Renal pelvis (tissue), 4 donors: ENCODE data around the gene GMCL2. TPM values are rescaled to one million over a fixed set of nuclear protein-coding genes. Genes with fewer than 3 reads are reported as not detected.

ENCODE experiments used
- DNase-seq: peaks from one replicate; pipeline ENCODE4 v3.0.0-alpha.2; 2013
- polyA plus RNA-seq, 3 donors: library from polyadenylated mRNA; unstranded; fragments of 120-200 nt; gene quantifications; one replicate each; pipeline ENCODE4 v1.2.1, GENCODE V29; 2013; ENCODE audit not compliant: insufficient read length in 3 of 3

The GMCL2 gene
- polyA plus RNA-seq, 3 donors: not detected

- no peak for DNase-seq
These were observed 36.1 kb upstream of the GMCL2 start for GRCh38 chr5:178223196-178223773.

GRCh38 chr5:178222292-178222691 lies 35.1 kb upstream of the GMCL2 start:
- DNase-seq: no peak

GRCh38 chr5:178221853-178222252 lies 34.7 kb upstream of the GMCL2 start:
- DNase-seq: no peak

- no peak for DNase-seq
These were observed 34.1 kb upstream of the GMCL2 start for GRCh38 chr5:178221282-178221681.

GRCh38 chr5:178218827-178219226 lies 31.7 kb upstream of the GMCL2 start:
- DNase-seq: no peak

GRCh38 chr5:178218237-178218776 lies 31.1 kb upstream of the GMCL2 start:
- DNase-seq: no peak

GRCh38 chr5:178216779-178217178 lies 29.6 kb upstream of the GMCL2 start:
- no peak for DNase-seq

GRCh38 chr5:178216088-178216534 lies 28.9 kb upstream of the GMCL2 start:
- DNase-seq: no peak

- DNase-seq: no peak
These were observed 28.3 kb upstream of the GMCL2 start for GRCh38 chr5:178215280-178216002.

GRCh38 chr5:178214160-178214803 lies 27.1 kb upstream of the GMCL2 start:
- DNase-seq: no peak

GRCh38 chr5:178213748-178214151 lies 26.6 kb upstream of the GMCL2 start:
- DNase-seq: no peak

- no peak for DNase-seq
These were observed 25.9 kb upstream of the GMCL2 start for GRCh38 chr5:178213003-178213461.

GRCh38 chr5:178212241-178213002 lies 25.3 kb upstream of the GMCL2 start:
- no peak for DNase-seq

GRCh38 chr5:178211095-178212048 lies 24.2 kb upstream of the GMCL2 start:
- no peak for DNase-seq

GRCh38 chr5:178210686-178211085 lies 23.5 kb upstream of the GMCL2 start:
- DNase-seq: no peak

- no peak for DNase-seq
These were observed 22.9 kb upstream of the GMCL2 start for GRCh38 chr5:178210073-178210535.

- no peak for DNase-seq
These were observed 22.3 kb upstream of the GMCL2 start for GRCh38 chr5:178209334-178210072.

GRCh38 chr5:178208540-178209227 lies 21.5 kb upstream of the GMCL2 start:
- DNase-seq: no peak

GRCh38 chr5:178207917-178208280 lies 20.7 kb upstream of the GMCL2 start:
- DNase-seq: no peak
